GM18870 (cell line): ENCODE results near the gene VTN.

Experiments used
- ATAC-seq: cut with Tn5 transposase; IDR thresholded peaks from one replicate; pipeline ENCODE4 v1.9.1; 2021; ENCODE audit warnings: moderate library complexity; ENCODE audit not compliant: unreplicated experiment

VTN gene

DNA sequence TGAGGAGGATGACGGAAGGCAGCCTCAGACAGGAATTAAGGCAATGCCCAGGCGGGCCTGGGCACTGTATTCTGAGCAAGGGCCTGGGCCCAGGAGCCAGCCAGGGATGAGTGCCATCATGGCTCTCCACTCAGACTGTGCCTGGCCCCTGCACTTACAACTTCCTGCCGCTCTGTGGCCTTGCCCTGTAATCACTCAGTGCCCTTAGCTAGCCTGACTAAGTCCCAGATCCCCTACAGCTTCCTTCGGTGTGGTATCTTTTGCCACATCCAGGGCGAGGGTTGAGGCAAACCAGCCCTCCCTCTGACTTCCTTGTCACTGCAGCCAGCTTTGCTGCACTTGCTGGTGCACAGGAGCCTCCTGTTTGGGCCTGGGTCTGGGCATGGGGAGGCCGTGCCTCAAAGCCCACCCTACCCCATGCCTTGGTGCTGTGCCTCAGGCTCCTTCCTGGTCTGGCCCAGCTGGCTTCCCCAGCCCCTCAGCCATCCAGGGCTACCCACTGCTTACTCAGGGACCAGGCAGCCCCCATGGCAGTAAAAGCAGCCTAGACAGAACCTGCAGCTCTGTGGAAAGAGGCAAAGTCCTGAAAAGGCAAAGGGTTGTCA lies 26.6 kb upstream of the VTN start:
- no peak for ATAC-seq

GRCh38 chr17:28395968-28396367 lies 25.9 kb upstream of the VTN start:
- ATAC-seq: no peak

DNA sequence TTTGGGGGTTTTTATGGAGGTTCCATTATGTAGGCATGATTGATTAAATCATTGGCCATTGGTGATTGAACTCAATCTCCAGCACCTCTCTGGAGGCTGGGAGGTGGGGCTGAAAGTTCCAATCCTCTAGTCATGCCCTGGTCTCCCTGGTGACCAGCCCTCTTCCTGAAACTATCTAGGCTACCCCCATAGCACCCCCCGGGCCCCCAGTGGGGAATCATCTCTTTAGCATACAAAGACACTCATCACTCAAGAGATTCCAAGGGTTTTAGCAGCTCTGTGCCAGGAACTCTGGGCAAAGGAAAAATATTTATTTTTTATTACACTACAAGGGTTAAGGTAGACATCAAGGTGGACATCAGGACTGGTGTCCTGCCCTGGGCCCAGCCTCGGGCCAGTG lies 25.3 kb upstream of the VTN start:
- ATAC-seq: no peak

- no peak for ATAC-seq
Measured at GRCh38 chr17:28394337-28395116, 24.4 kb upstream of the VTN start.

GRCh38 chr17:28392491-28392890 lies 22.4 kb upstream of the VTN start:
- no peak for ATAC-seq

DNA sequence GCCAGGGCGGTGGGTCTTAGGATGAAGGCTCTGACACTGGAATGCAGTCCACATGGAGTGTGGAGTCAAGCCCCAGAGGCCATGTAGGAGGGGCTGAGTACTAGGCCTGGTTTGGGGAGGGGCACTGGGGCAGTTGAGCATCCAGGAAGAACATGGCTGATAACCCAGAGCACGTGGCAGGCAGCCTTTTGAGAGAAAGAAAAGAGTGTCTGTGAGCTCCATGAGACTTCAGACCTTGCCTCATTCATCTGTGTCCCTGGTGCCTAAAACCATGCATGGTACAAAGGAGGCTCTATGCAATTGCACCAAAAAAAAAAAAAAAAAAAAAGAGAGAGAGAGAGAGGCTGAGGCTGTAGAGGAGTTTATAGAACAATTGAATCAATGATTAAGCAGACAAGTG lies 21.3 kb upstream of the VTN start:
- no peak for ATAC-seq

DNA sequence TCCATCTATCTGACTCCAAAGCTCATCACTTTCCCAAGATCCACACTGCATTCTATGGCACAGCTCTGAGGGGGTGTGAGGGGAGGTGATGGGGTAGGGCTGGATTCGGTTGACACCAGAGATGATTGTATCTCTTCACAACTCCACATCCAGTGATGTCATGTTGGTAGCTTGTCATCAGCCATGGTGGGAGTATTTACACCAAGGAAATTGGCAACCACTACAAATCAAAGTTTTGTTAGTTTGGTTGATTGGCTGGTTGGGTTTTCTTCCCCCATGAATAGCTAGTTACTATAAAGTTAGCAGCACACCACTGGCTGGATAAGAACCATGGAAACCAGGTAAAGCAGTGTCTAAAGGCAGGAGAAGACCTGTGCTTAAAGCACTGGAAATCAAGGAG lies 20.9 kb upstream of the VTN start:
- no peak for ATAC-seq

DNA sequence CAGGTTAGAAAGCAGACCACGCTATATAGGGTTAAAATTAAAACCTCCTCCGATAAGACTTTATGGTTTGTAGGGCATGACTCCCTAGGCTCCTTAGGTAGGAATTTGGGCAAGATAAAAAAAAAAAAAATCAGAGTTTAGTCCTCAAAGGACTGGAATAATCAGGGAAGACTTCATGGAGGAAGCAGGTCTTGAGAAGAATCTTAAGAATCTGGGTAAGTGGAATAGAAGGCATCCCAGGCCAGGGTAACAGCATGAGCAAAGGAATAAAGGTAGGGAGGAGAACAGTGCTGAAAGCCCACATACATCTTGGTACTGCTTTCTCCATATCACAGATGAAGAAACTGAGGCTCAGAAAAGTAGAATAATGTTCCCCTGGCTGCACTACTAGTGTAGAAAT lies 20.5 kb upstream of the VTN start:
- no peak for ATAC-seq

DNA sequence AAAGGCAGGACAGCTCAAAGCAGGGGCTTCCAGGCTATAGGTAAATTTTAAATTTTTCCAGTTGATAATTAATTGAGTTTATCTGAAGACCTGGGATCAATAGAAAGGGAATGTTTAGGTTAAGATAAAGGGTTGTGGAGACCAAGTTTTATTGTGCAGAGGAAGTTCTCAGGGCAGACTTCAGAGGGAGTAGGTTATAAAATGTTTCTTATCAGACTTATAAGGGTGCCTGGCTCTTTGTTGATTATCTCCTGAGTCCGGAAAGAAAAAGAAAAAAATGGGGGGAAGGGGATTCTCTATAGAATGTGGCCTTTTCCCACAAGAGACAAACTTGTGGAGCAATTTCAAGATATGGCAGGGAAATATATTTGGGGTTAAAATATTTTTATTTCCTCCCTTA lies 20.0 kb upstream of the VTN start:
- no peak for ATAC-seq

GRCh38 chr17:28388106-28388505 lies 18.0 kb upstream of the VTN start:
- no peak for ATAC-seq

DNA sequence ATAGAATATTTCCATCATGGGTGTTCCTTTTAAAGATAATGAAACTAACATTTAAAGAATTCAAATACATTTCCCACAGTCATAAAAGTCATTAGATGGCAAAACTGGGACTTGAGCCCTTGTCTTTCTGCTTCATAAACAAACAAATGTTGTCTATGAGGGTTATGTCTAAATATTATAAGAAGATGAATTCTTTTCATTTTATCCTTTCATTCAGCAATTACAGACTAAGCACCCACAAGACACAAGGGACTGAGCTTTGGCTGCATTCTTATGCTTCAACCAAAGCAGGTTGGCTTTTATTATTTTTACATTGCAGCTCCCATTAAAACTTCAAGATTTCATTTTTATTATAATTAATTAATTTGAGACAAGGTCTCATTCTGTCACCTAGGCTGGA lies 16.3 kb upstream of the VTN start:
- no peak for ATAC-seq

GRCh38 chr17:28385406-28385805 lies 15.3 kb upstream of the VTN start:
- no peak for ATAC-seq

GRCh38 chr17:28385037-28385400 lies 14.9 kb upstream of the VTN start:
- no peak for ATAC-seq

- ATAC-seq: no peak
Measured at GRCh38 chr17:28384281-28385036, 14.4 kb upstream of the VTN start.

- ATAC-seq: no peak
Measured at GRCh38 chr17:28381141-28381825, 11.2 kb upstream of the VTN start.

DNA sequence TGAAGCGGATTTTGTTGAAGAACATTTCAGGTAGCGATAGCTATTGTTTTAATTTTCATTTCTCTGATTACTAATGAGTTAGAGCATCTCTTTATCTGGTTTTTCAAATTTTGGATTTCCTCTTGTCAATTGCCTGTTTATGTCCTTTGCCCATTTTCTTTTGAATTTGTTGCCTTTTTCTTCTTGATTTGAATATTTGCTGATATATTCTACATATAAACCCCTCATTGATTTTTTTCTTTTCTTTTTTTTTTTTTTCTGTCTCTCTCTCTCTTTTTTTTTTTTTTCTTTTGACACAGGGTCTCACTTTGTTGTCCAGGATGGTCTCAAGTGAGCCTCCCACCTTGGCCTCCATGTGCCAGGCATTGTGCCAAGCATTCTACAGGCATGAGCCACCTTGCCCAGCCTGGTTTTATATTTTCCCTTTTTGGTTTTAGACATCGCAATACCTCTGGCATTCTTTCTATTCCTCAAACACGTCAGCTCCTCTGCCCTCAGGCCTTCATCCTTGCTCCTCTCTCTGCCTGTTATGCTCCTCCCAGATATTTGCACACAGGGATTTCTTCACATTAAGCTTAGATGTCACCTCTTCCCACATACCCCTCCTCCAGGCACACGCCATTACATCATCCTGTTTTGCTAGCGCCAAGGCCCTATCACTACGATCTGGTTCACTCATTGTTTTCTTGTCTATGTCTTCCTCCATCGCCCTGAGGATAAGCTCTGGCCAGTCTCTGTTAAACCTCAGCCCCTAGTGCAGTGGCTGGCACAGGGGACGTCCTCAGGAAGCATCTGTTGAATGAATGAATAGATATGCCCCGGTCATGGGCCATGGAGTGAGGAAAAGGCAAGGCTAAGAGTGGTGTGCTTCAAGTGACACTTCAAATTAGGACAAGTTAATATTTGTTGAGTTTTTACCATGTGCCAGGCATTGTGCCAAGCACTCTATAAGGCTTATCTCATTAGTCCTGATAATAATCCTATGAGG lies 10.0 kb upstream of the VTN start:
- ATAC-seq: no peak

DNA sequence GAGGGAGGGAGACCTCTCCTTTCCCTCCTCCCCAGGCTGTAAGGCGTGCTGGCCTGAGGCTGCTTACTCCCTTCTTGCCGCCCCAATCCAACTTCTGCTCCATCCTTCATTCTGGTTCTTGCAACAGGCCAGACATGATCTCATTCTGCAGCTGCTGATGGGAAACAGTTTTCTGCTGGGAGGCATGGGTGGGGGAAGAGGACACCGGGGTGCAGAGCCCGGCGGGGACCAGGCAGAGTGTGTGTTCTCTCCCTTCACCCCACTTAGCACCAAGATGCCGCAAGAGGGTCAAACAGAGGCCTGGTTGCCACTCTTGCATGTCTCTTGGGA lies 2.8 kb upstream of the VTN start:
- no peak for ATAC-seq

- no peak for ATAC-seq
Measured at GRCh38 chr17:28372203-28372944, 2.3 kb upstream of the VTN start.

GRCh38 chr17:28371245-28372202 lies 1.4 kb upstream of the VTN start, which contains the start of gene SARM1:
TSS of gene SARM1 (plus strand) at chr17:28371694. CDS start at chr17:28372033, 339 bp downstream.
- ATAC-seq: no peak
